Dendritic cell treated with granulocyte-macrophage colony-stimulating factor and Interleukin-4, amounts not matched to agents 40 ng/mL and 50 ng/mL, for 4 days (primary cell): Measurements from ENCODE around the gene PPOX.

Experiments
- H3K27ac Mint-ChIP-seq: one replicate; pipeline ENCODE4 v1.8.0; 2022; ENCODE audit warnings: mild to moderate bottlenecking, mixed read lengths
- H3K27me3 Mint-ChIP-seq: one replicate; pipeline ENCODE4 v1.8.0; 2022; ENCODE audit warnings: mild to moderate bottlenecking, mixed read lengths
- H3K36me3 Mint-ChIP-seq: one replicate; pipeline ENCODE4 v1.8.0; 2022; ENCODE audit warnings: low read depth, mixed read lengths
- H3K4me1 Mint-ChIP-seq: one replicate; pipeline ENCODE4 v1.8.0; 2022; ENCODE audit warnings: low read depth, mixed read lengths
- H3K4me3 Mint-ChIP-seq: one replicate; pipeline ENCODE4 v1.8.0; 2022; ENCODE audit warnings: mild to moderate bottlenecking, moderate library complexity, mixed read lengths
- H3K9me3 Mint-ChIP-seq: one replicate; pipeline ENCODE4 v1.8.0; 2022; ENCODE audit warnings: mixed read lengths
- intact Hi-C: fragments of 100-400 bp; cut with micrococcal nuclease; formaldehyde crosslinking; loops from one replicate; pipeline ENCODE4 v1.15.0; 2022

The PPOX gene

DNA sequence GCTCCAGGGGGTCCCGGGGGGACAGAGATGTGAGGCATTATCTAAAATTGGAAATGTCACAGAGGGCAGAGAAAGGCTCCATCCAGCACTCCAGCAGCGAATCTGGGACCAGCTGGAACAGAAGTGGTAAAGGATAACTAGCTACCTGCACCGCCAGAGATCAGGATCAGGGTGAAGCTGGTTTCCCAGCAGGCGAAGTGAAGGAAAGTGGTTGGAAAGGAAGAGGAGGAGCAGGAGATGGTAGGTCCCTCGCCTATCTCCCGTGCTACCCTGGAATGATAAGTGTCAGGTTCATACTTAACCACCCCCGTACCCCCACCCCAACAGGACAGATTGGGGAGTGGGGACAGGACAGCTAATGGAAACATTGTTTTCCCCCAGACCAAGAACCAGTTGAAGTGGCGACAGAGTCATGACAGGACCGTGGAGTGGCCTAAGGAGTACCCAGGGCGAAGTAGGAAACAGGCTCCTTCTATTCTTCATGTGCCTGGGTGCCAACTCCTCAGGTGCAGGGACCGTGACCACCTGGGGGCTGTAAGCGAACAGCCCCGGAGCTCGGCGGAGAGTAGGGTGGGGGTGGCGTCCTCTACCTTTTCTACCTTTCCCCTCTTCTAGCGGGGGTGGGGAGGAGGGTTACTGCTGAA lies 10.4 kb downstream of the PPOX start:
- peaks cover 53% of the 10 kb centered on the region for H3K36me3 Mint-ChIP-seq

DNA sequence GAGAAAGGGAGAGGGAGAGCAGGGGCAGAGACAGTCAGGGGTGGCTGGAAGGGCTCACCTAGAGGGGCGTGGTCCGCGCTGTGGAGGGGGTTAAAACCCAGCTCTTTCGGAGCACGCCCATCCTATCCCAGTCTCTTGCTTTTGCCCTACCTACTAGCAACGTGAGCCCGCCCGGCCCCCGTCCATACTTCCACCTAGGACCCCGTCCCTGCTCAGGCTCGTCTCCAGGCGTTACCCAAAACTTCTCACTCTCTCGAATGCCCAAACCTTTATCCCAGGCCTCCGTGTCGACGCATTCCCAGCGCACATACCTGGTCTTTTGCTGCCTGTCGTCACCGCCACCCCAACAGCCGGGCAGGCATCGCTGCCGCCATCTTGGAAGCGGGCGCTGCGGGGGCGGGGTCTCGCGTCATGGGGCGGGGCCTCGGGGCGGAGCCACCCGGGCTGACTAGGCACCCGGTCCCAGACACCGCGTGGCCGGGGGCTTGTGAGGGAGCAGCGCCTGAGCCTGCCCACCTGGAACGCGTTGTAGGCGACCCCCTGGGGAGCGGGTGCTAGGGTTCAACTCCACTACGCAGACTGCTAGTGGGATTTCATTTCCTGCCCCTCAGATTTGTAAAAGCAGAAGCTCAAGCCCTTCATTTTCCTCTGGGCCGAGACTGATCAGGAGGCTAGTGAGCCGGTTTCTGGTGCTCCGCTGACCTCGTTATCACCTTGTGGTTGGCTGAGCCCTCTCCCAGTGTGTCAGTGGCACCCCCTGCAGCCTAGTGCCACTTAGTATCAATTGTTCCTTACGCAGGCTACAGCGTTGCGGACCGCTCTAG lies 11.1 kb downstream of the PPOX start, which contains the start of gene B4GALT3:
TSS of gene B4GALT3 (minus strand) at position 396 of the 824 bp plus-strand sequence. CDS start 1,447 bp downstream, outside the sequence.
- Mint-ChIP-seq H3K27ac (peak within 1 kb of the TSS; percentile 91), H3K36me3 (peaks cover 46% of the 10 kb centered on the region), H3K27me3 (no peaks in the 10 kb centered on the region), H3K4me3 (peak within 1 kb of the TSS; percentile 99), H3K4me1 (peaks cover 42% of the 10 kb centered on the region), H3K9me3 (no peaks in the 10 kb centered on the region)
- intact Hi-C loops, result no loop called here

More for the DNA sequence above, 10.4 kb downstream of the PPOX start:
- Mint-ChIP-seq H3K27me3 (no peaks in the 10 kb centered on the region), H3K4me3 (peak overlapping the region; percentile 99), H3K4me1 (peaks cover 35% of the 10 kb centered on the region), H3K27ac (peak overlapping the region; percentile 91), H3K9me3 (no peaks in the 10 kb centered on the region)
- intact Hi-C loops, result no loop called here

DNA sequence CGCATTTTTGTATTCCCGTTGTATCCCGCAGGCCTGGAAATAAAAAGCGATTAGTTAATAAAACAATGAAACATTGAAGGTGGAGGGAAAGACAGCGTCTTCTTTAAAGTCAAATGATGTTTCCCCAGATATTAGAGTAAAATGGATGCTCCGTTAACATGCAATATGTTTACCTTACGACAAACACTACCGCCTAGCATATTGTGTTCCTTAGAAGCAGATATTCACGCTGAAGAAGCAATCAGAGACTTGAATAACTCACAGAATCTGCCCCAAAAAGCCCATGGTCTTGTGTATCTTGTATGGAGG lies 11.7 kb downstream of the PPOX start:
- intact Hi-C loops, result no loop called here
- Mint-ChIP-seq H3K27me3 (no peaks in the 10 kb centered on the region), H3K36me3 (peaks cover 40% of the 10 kb centered on the region), H3K27ac (peak overlapping the region; percentile 91), H3K4me1 (peaks cover 48% of the 10 kb centered on the region), H3K4me3 (peak overlapping the region; percentile 99), H3K9me3 (no peaks in the 10 kb centered on the region)

DNA sequence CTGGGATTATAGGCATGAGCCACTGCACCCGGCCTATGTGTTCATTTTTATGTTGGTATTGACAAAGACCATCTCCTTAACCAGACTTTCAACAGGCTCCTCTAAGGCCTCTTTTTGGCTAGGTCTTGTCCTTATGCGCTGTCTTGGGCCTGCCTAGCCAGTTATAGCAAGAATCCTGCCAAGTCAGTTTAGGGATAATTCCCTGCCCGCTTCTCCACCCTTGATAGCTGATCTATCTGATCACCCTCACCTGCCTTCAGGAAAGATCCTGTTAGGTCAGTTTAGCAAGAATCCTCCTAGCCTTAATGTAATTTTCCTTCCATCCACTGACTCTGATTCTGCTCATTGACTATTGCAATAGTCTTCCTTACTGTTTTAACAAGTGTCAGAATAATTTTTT lies 13.5 kb downstream of the PPOX start:
- Mint-ChIP-seq H3K36me3 (peaks cover 22% of the 10 kb centered on the region), H3K27ac (no peak overlapping the region), H3K4me3 (no peak overlapping the region), H3K9me3 (no peaks in the 10 kb centered on the region), H3K4me1 (peaks cover 58% of the 10 kb centered on the region), H3K27me3 (no peaks in the 10 kb centered on the region)
- intact Hi-C loops, result no loop called here

DNA sequence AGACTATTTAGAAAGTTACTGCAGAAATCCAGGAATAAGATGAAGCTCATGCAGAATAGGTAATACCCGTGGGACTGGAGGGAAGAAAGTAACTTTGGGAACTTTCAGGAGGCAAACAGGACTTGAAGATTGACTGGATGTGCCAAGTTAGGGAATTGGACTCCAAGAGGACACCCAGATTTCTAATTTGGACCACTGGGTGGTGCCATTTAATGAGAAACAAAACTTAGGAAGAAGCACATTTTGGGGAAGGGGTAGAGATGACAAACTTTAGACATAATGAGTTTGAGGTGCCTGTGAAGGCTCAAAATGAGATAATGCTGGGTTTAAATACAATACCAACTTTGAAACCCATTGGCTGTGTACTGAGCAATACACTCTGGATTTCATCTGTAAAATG lies 14.4 kb downstream of the PPOX start:
- Mint-ChIP-seq H3K36me3 (peaks cover 13% of the 10 kb centered on the region), H3K27me3 (no peaks in the 10 kb centered on the region), H3K4me3 (no peak overlapping the region), H3K9me3 (no peaks in the 10 kb centered on the region), H3K4me1 (peaks cover 63% of the 10 kb centered on the region), H3K27ac (no peak overlapping the region)
- intact Hi-C loops, result no loop called here

DNA sequence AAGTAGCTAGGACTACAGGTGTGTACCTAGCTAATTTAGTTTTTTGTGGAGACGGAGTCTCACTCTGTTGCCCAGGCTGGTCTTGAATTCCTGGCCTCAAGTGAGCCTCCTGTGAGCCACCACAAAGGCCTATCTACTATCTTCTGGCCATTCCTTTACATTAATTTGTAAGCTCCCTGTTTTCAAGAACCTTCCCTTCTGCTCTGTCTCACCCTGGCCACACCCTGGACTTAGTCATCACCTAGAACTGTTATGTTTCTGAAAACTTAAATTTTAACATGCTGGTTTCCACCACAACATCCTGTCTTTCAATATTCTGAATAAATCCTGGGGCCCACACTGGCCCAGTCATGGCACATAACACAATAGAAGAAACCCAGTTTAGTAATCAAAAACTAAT lies 16.0 kb downstream of the PPOX start:
- peaks cover 67% of the 10 kb centered on the region for H3K4me1 Mint-ChIP-seq
- intact Hi-C loops, result no loop called here
- peak overlapping the region; percentile 17 for H3K4me3 Mint-ChIP-seq
- H3K9me3 Mint-ChIP-seq, result no peaks in the 10 kb centered on the region
- H3K36me3 Mint-ChIP-seq, result peaks cover 3% of the 10 kb centered on the region
- H3K27me3 Mint-ChIP-seq, result no peaks in the 10 kb centered on the region
- peak overlapping the region; percentile 58 for H3K27ac Mint-ChIP-seq

DNA sequence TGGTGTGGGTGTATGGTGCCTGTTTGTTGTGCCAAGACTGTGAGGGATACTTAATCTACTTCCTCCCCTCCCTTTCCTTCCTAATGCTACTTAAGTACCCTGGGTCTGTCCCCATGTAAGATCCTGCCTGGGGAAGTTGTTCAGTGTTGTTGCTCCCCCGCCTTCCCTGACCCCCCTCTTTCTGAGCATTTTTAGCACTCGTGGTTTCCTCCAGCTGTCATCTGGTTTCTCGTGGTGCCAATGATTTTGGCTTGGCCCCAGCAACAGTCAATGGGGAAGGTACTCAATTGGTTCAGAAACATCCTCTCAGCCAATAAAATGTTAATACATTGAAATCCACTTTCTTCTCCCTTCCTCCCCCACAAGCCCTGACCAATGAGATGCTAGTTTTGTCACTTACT lies 19.1 kb downstream of the PPOX start:
- Mint-ChIP-seq H3K36me3 (no peaks in the 10 kb centered on the region), H3K4me1 (peaks cover 78% of the 10 kb centered on the region), H3K27ac (peak overlapping the region; percentile 92), H3K27me3 (no peaks in the 10 kb centered on the region), H3K9me3 (no peaks in the 10 kb centered on the region), H3K4me3 (peak overlapping the region; percentile 10)
- intact Hi-C loops, result no loop called here

DNA sequence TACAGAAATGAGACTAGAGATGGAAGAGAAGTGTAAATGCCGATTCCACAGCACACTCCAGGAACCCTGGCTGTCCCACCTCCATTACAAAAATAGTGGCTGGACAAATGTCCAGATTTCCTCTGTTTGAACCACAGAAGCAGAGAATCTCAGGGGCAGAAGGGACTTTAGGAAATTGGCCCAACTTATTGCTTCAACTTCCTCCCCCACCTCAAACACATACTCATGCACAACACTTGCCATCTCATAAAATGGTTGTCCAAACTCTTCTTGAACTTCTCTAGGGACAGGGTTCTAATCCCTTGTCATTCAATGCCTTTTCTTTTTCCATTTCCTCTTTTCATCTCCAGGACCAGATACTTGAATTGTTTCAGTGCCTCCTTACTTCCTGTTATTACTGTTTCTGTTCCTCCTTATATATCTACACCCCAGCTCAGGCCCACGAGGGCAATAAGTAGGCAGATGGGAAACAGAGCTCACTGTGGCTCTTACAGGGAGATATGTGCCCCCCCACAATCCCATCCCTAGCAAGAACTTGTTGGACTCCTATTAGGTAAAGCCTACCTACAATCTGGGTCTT lies 19.6 kb downstream of the PPOX start:
- intact Hi-C loops, result no loop called here
- no peaks in the 10 kb centered on the region for H3K36me3 Mint-ChIP-seq
- H3K4me3 Mint-ChIP-seq, result no peak overlapping the region
- no peaks in the 10 kb centered on the region for H3K27me3 Mint-ChIP-seq
- peak overlapping the region; percentile 92 for H3K27ac Mint-ChIP-seq
- no peaks in the 10 kb centered on the region for H3K9me3 Mint-ChIP-seq
- peaks cover 72% of the 10 kb centered on the region for H3K4me1 Mint-ChIP-seq

DNA sequence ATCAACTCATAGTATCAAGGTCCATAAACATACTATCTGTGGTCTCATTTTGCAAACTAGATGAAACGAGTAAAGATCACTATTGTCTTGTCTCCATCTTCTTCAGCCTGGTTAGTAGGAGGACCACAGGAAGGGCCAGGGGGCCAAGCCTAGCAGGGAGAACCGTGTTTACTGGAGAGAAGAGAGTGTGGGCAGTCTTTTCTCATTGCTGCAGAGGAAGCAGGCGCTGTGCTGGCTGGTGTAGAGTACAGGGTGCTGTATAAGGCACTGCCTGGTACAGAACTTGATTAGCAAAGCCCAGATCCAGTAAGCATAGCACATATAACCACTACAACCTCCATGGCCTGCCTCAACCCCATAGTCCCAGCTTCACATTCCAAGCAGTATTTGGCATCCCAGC lies 21.1 kb downstream of the PPOX start:
- H3K27ac Mint-ChIP-seq, result peak overlapping the region; percentile 92
- intact Hi-C loops, result no loop called here
- H3K9me3 Mint-ChIP-seq, result no peaks in the 10 kb centered on the region
- H3K4me1 Mint-ChIP-seq, result peaks cover 73% of the 10 kb centered on the region
- H3K4me3 Mint-ChIP-seq, result no peak overlapping the region
- no peaks in the 10 kb centered on the region for H3K27me3 Mint-ChIP-seq
- H3K36me3 Mint-ChIP-seq, result no peaks in the 10 kb centered on the region

DNA sequence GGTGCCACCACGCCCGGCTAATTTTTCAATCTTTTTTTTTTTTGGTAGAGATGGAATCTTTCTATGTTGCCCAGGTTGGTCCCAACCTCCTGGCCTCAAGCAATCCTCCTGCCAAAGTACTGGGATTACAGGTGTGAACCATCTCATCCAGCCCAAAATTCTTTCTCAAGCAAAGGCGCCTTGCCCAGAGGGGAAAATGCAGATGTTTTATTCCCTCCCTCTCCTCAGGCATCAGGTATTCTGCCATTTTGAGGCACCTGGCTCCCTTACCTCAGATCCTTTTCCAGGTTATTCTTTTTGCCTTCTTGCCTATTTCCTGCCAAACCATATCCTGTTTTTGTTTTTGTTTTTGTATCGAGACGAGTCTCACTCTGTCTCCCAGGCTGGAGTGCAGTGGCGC lies 22.2 kb downstream of the PPOX start:
- Mint-ChIP-seq H3K4me1 (peaks cover 74% of the 10 kb centered on the region), H3K9me3 (no peaks in the 10 kb centered on the region), H3K27ac (no peak overlapping the region), H3K36me3 (no peaks in the 10 kb centered on the region), H3K27me3 (no peaks in the 10 kb centered on the region), H3K4me3 (no peak overlapping the region)
- intact Hi-C loops, result no loop called here

DNA sequence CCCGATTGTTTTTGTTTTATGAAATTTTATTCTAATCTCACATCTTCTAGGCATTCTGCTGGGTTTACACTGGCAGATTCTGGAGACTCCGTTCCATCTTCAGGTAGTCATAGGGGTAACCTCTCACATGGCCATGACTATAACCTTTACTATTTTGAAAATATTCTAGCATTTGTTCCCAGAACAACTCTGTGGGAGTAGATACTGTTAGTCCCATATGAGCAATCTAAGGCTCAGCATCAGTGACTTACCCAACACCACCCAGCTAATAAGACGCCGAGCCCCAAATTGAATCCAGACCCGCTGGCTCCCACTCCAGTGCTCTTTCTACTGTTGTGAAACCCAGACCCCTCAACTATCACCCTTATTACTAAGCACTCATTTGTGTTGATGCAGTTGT lies 22.8 kb downstream of the PPOX start:
- Mint-ChIP-seq H3K4me3 (no peak overlapping the region), H3K9me3 (no peaks in the 10 kb centered on the region), H3K4me1 (peaks cover 75% of the 10 kb centered on the region), H3K27ac (no peak overlapping the region), H3K36me3 (no peaks in the 10 kb centered on the region), H3K27me3 (no peaks in the 10 kb centered on the region)
- intact Hi-C loops, result no loop called here

DNA sequence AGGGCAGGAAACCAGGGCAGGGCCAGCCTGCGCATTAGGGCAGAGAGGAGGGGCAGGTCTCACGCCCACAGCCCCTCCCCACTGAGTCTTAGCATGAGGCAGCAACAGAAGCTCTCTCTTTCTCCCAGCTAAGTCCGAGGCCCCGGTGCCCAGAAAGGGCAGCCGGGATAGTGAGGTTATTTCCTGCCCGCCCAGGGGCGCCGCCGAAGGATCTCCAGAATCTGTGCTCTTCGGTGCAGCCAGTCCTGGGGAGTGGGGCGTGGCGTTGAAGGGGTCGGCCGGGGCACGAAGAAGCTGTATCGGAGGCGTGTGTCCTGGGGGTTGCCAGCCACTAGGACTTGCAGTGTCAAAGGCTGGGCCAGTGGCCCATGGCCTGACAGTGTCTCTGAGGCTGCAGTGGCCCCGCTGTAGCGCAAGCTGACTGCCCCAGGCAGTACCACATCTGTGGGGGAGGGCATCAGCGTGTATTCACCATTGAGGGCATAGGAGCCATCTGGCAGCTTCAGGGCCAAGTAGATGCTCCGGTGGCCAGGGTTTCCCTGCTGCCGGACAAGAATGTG lies 24.8 kb downstream of the PPOX start:
- no peaks in the 10 kb centered on the region for H3K36me3 Mint-ChIP-seq
- peaks cover 75% of the 10 kb centered on the region for H3K4me1 Mint-ChIP-seq
- H3K4me3 Mint-ChIP-seq, result no peak overlapping the region
- intact Hi-C loops, result no loop called here
- H3K27me3 Mint-ChIP-seq, result no peaks in the 10 kb centered on the region
- H3K9me3 Mint-ChIP-seq, result no peaks in the 10 kb centered on the region
- peak overlapping the region; percentile 58 for H3K27ac Mint-ChIP-seq

DNA sequence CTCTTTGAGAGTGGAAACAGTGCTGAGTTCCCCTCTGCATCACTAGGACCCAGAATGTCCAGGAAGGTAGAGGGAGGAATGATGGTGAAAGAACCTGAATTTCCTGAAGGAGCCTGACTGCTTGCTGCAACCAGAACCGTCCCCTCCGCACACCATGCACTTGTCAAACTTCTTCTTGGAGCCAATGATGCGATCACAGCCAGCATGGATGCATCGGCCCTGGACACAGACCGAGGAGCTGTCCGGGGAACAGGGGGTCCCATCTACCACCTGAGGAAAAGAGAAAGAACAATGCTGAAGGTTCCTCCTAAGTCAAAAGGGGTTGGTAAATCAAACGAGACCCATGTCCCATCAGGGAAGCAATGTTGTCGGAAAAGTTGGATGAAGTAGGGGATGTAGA lies 25.7 kb downstream of the PPOX start:
- no peaks in the 10 kb centered on the region for H3K27me3 Mint-ChIP-seq

More for the DNA sequence above, 25.7 kb downstream of the PPOX start:
- Mint-ChIP-seq H3K4me1 (peaks cover 70% of the 10 kb centered on the region), H3K9me3 (no peaks in the 10 kb centered on the region), H3K27ac (peak overlapping the region; percentile 58), H3K36me3 (no peaks in the 10 kb centered on the region), H3K4me3 (no peak overlapping the region)
- intact Hi-C loops, result loop anchor here (1.0 kb wide), 1 partner anchor 33 kb away; no protein-coding TSS in a partner anchor
